Fibroblast of the conjunctiva (primary cell): Measurements from ENCODE around the gene RBMY1E.
"Not testable (repeated sequence)": the region's sequence is repeated elsewhere in the genome, so short reads cannot be mapped to it uniquely, and the experiment has no call there.

Experiments used
- DNase-seq: peaks from one replicate; pipeline ENCODE4 v3.0.0-alpha.2; 2010; ENCODE audit warnings: low read depth

Gene RBMY1E

DNA sequence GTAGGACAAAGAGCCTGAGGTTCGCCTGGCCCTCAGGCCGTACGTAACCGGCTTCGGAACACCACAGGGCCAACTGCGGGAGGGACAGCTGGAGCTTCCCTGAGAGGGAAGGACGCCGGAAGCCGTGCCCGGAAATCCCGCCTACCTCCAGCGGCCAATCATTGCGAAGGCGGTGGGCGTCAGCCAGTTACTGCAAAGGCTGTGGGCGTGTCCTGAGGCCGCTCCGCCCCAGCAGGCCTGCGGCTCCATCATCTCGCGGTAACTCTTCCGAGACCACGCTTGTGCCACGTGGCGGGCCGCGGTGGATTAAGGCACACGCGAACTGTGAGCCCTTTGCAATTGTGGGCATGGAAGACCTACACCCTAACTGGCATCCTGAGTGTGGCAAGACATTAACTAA is at the start of gene RBMY1E:
Gene RBMY1E, minus strand, starts transcription at position 101 of the 400 bp plus-strand sequence. CDS start 1,978 bp downstream, outside the sequence.
- not testable (repeated sequence) for DNase-seq

DNA sequence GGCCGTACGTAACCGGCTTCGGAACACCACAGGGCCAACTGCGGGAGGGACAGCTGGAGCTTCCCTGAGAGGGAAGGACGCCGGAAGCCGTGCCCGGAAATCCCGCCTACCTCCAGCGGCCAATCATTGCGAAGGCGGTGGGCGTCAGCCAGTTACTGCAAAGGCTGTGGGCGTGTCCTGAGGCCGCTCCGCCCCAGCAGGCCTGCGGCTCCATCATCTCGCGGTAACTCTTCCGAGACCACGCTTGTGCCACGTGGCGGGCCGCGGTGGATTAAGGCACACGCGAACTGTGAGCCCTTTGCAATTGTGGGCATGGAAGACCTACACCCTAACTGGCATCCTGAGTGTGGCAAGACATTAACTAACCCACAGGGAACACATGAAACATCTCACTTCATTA is 23.4 kb downstream of the RBMY1E start, which contains the start of gene RBMY1D:
Gene RBMY1D, minus strand, starts transcription at position 101 of the 400 bp plus-strand sequence. CDS start 2,013 bp downstream, outside the sequence.
- DNase-seq, result not testable (repeated sequence)

DNA sequence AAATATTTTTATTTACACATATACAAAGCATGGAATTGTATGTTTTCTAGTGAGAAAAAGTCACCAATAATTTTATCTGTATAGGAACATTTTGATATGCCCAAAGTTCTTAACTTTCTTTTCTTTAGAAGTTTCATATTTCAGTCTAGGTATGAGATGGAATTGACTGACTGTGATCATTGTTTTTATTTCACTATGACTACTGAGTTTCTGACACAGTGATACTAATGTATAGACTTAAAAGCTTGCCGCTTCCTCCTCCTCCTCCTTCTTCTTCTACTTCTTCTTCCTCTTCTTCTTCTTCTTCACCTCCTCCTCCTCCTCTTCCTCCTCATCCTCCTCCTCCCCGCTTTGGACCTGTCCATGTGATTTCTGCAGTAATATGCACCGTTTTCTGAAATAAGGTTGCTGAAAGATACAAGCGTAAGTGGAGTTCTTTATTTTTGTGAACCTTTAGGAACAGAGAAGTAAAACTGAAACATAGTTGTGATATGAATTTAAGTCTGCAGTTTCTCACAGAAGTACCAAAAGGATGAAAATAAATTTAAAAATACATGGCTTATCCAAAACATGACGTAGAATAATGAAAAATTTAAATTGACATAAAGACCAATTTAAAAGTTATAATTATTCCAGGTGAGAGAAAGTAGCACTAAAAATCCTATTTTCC is 48.3 kb downstream of the RBMY1E start:
- not testable (repeated sequence) for DNase-seq
